Fibroblast of pulmonary artery (primary cell): Measurements from ENCODE around the gene STPG4.

Experiments
- DNase-seq: peaks from one replicate; pipeline ENCODE4 v3.0.0-alpha.2; 2010; ENCODE audit warnings: low read depth
- H3K4me3 ChIP-seq: replicated peaks from 2 replicates; pipeline ENCODE4 v1.5.1; 2011; ENCODE audit warnings: low read depth, mild to moderate bottlenecking, control low read depth, low read length, moderate library complexity
- TF ChIP-seq, protein P1 (sequence below): IDR thresholded peaks from 2 replicates; pipeline ENCODE4 v1.5.1; 2011; ENCODE audit warnings: mild to moderate bottlenecking, control low read depth, low read length, inconsistent platforms; ENCODE audit errors: missing control alignments

Gene STPG4, protein sequence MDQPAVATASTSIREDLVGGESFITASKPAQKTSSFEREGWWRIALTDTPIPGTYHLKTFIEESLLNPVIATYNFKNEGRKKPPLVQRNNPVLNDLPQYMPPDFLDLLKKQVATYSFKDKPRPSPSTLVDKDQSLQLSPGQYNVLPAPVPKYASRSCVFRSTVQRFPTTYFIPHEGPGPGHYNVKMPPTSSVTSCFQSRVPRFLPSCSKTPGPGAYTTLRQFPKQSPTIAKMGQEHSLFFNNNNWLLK

DNA sequence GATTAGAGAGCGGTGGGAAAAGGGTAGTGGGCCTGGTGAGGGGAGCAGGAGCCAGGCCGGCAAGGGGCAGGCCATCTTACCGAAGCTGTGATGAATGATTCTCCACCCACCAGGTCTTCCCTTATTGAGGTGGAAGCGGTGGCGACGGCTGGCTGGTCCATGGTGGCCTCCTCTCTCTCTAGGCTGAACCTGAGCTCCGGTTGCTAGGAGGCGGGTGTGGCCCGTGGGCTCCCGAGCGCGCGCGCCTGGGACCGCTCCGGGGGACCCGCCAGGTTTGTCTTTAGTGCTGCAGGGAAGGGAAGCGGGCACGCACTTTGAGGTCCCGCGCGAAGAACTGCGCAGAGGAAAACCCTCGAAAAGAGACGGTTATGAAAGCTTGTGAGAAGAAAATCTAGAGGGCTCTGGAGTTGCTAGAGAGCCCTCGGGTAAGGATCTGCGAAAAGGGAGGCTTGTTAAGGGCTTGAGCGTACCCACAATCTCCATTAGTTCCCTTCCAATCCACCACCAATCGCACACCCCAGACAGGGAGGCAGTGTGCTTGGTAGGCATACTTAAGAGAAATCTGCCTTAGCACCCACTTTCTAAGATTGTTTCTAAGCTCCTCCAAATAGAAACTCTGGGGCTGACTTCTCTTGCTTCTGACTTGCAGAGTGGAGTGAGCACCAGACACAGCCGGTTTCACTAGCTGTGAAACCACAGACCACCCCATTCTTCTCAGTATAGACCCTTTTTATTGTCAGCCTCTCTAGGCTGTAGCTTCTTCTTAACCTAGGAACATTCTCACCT lies at the start of gene STPG4:
STPG4 (minus strand) TSS at position 218 of the 786 bp plus-strand sequence; CDS start at position 161, 57 bp downstream.
- DNase-seq = no peak
- no peak within 1 kb of the TSS for H3K4me3 ChIP-seq
- TF ChIP-seq, protein P1, sequence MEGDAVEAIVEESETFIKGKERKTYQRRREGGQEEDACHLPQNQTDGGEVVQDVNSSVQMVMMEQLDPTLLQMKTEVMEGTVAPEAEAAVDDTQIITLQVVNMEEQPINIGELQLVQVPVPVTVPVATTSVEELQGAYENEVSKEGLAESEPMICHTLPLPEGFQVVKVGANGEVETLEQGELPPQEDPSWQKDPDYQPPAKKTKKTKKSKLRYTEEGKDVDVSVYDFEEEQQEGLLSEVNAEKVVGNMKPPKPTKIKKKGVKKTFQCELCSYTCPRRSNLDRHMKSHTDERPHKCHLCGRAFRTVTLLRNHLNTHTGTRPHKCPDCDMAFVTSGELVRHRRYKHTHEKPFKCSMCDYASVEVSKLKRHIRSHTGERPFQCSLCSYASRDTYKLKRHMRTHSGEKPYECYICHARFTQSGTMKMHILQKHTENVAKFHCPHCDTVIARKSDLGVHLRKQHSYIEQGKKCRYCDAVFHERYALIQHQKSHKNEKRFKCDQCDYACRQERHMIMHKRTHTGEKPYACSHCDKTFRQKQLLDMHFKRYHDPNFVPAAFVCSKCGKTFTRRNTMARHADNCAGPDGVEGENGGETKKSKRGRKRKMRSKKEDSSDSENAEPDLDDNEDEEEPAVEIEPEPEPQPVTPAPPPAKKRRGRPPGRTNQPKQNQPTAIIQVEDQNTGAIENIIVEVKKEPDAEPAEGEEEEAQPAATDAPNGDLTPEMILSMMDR = no peak

GRCh38 chr2:47204691-47205090 lies 49.6 kb upstream of the STPG4 start:
- DNase-seq = no peak
- TF ChIP-seq, protein P1 = no peak

GRCh38 chr2:47203995-47204394 lies 48.9 kb upstream of the STPG4 start:
- TF ChIP-seq, protein P1 = no peak
- no peak for DNase-seq
- no peak overlapping the region for H3K4me3 ChIP-seq

More at GRCh38 chr2:47204691-47205090, 49.6 kb upstream of the STPG4 start:
- no peak overlapping the region for H3K4me3 ChIP-seq

- DNase-seq = peak; percentile 52
- H3K4me3 ChIP-seq = no peak overlapping the region
- TF ChIP-seq, protein P1 = no peak
Observed at GRCh38 chr2:47201224-47201623, 46.1 kb upstream of the STPG4 start.

- peak; percentile 87 for DNase-seq
- no peak overlapping the region for H3K4me3 ChIP-seq
- TF ChIP-seq, protein P1 = no peak
Observed at GRCh38 chr2:47198985-47199451, 43.9 kb upstream of the STPG4 start.

DNA sequence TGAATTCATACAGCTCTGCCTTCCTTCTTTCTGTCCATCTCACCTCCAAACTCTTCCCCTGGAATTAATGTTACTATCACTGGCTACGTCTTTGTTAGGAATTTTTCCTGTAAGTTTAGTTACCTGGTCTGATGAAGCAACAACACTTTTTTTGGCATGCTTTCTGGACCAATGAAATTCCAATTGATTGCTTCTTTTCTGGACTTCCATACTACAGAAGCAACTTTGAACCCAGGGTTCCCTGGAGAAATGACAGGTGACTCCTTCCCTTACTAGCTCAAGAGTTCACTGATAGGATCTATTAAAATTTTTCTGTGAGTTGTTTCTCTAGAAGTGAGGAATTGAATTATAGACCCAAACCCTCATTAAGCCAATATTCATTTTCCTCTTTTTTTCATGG lies 41.4 kb upstream of the STPG4 start:
- H3K4me3 ChIP-seq = no peak overlapping the region
- no peak for DNase-seq
- TF ChIP-seq, protein P1 = no peak
